HG02588 (cell line): ENCODE results near the gene DENND5A.
"Not testable (repeated sequence)": the region's sequence is repeated elsewhere in the genome, so short reads cannot be mapped to it uniquely, and the experiment has no call there.

ENCODE experiments used
- ATAC-seq: cut with Tn5 transposase; IDR thresholded peaks from one replicate; pipeline ENCODE4 v1.9.1; 2021; ENCODE audit warnings: mild to moderate bottlenecking, moderate library complexity; ENCODE audit not compliant: unreplicated experiment

The DENND5A gene

GRCh38 chr11:9179141-9179540 is 86.0 kb downstream of the DENND5A start:
- no peak for ATAC-seq

GRCh38 chr11:9178716-9179115 is 86.4 kb downstream of the DENND5A start:
- ATAC-seq = no peak

- no peak for ATAC-seq
These were observed 87.6 kb downstream of the DENND5A start for GRCh38 chr11:9177438-9178091.

- ATAC-seq = no peak
These were observed 88.6 kb downstream of the DENND5A start for GRCh38 chr11:9176550-9176949.

- no peak for ATAC-seq
These were observed 89.0 kb downstream of the DENND5A start for GRCh38 chr11:9176136-9176535.

- no peak for ATAC-seq
These were observed 92.8 kb downstream of the DENND5A start for GRCh38 chr11:9172389-9172788.

- no peak for ATAC-seq
These were observed 94.7 kb downstream of the DENND5A start for GRCh38 chr11:9170450-9170849.

- no peak for ATAC-seq
These were observed 95.4 kb downstream of the DENND5A start for GRCh38 chr11:9169595-9170295.

GRCh38 chr11:9161991-9162390 is 103.2 kb downstream of the DENND5A start:
- ATAC-seq = not testable (repeated sequence)

- no peak for ATAC-seq
These were observed 105.0 kb downstream of the DENND5A start for GRCh38 chr11:9160166-9160565.

- no peak for ATAC-seq
These were observed 106.2 kb downstream of the DENND5A start for GRCh38 chr11:9158898-9159391.

GRCh38 chr11:9155930-9156329 is 109.2 kb downstream of the DENND5A start:
- no peak for ATAC-seq

GRCh38 chr11:9153651-9154050 is 111.5 kb downstream of the DENND5A start:
- no peak for ATAC-seq

- no peak for ATAC-seq
These were observed 113.5 kb downstream of the DENND5A start for GRCh38 chr11:9151631-9152030.

GRCh38 chr11:9150926-9151325 is 114.2 kb downstream of the DENND5A start:
- ATAC-seq = no peak

GRCh38 chr11:9150501-9150900 is 114.6 kb downstream of the DENND5A start:
- ATAC-seq = no peak

- ATAC-seq = no peak
These were observed 116.4 kb downstream of the DENND5A start for GRCh38 chr11:9148727-9149126.

GRCh38 chr11:9148035-9148434 is 117.1 kb downstream of the DENND5A start:
- ATAC-seq = no peak

- no peak for ATAC-seq
These were observed 118.7 kb downstream of the DENND5A start for GRCh38 chr11:9146477-9146876.

- no peak for ATAC-seq
These were observed 119.9 kb downstream of the DENND5A start for GRCh38 chr11:9145283-9145682.

GRCh38 chr11:9144828-9145227 is 120.3 kb downstream of the DENND5A start:
- no peak for ATAC-seq

GRCh38 chr11:9143721-9144120 is 121.4 kb downstream of the DENND5A start:
- no peak for ATAC-seq
